Measurements from ENCODE around the gene SOWAHA.
"Not testable (repeated sequence)": the region's sequence is repeated elsewhere in the genome, so short reads cannot be mapped to it uniquely, and the experiment has no call there.

The SOWAHA gene

GRCh38 chr5:132806804-132807162 is 6.3 kb upstream of the SOWAHA start:
- not testable (repeated sequence) for H3K4me1 ChIP-seq (ENCODE audit: low read depth, poor library complexity, severe bottlenecking); H4K20me1 ChIP-seq (ENCODE audit: insufficient read depth); H3K36me3 ChIP-seq (ENCODE audit: insufficient read depth); H2AFZ ChIP-seq (ENCODE audit: low read depth); H3K4me2 ChIP-seq; H3K27me3 ChIP-seq (ENCODE audit: insufficient read depth, low read depth); H3K9ac ChIP-seq; H3K27ac ChIP-seq; H3K79me2 ChIP-seq (ENCODE audit: insufficient read depth, low read depth); H3K4me3 ChIP-seq (IDR thresholded peaks at IDR 0.05; ENCODE audit: insufficient read depth, low read depth, low read length)

GRCh38 chr5:132807163-132807838 is 5.8 kb upstream of the SOWAHA start:
- Histone ChIP-seq H3K4me2 (no peak overlapping the region), H3K27ac (no peak overlapping the region), H3K36me3 (ENCODE audit: insufficient read depth) (no peaks in the 10 kb centered on the region), H3K79me2 (ENCODE audit: insufficient read depth, low read depth) (no peaks in the 10 kb centered on the region), H3K9ac (no peak overlapping the region), H2AFZ (ENCODE audit: low read depth) (no peak overlapping the region; the same call in 1 of the 2 replicates), H3K27me3 (ENCODE audit: insufficient read depth, low read depth) (no peaks in the 10 kb centered on the region), H3K4me3 (IDR thresholded peaks at IDR 0.05; ENCODE audit: insufficient read depth, low read depth, low read length) (no peak overlapping the region), H3K4me1 (ENCODE audit: low read depth, poor library complexity, severe bottlenecking) (no peaks in the 10 kb centered on the region), H4K20me1 (ENCODE audit: insufficient read depth) (no peaks in the 10 kb centered on the region)
- TF ChIP-seq CTCF (conservative IDR thresholded peaks at IDR 0.05; ENCODE audit: low read depth, low read length): no peak

- Histone ChIP-seq H3K4me3 (IDR thresholded peaks at IDR 0.05; ENCODE audit: insufficient read depth, low read depth, low read length) (no peak overlapping the region), H3K79me2 (ENCODE audit: insufficient read depth, low read depth) (no peaks in the 10 kb centered on the region), H3K9ac (no peak overlapping the region), H4K20me1 (ENCODE audit: insufficient read depth) (no peaks in the 10 kb centered on the region), H3K4me1 (ENCODE audit: low read depth, poor library complexity, severe bottlenecking) (no peaks in the 10 kb centered on the region), H3K27me3 (ENCODE audit: insufficient read depth, low read depth) (peaks cover 3% of the 10 kb centered on the region; the same call in 1 of the 2 replicates), H2AFZ (ENCODE audit: low read depth) (no peak overlapping the region), H3K36me3 (ENCODE audit: insufficient read depth) (no peaks in the 10 kb centered on the region), H3K27ac (no peak overlapping the region), H3K4me2 (no peak overlapping the region)
- no peak for TF ChIP-seq CTCF (conservative IDR thresholded peaks at IDR 0.05; ENCODE audit: low read depth, low read length)
Observed at GRCh38 chr5:132808448-132808847, 4.7 kb upstream of the SOWAHA start.

GRCh38 chr5:132808866-132809265 is 4.2 kb upstream of the SOWAHA start:
- H4K20me1 ChIP-seq (ENCODE audit: insufficient read depth): no peaks in the 10 kb centered on the region
- H3K9ac ChIP-seq: no peak overlapping the region
- H3K27me3 ChIP-seq (ENCODE audit: insufficient read depth, low read depth): peaks cover 3% of the 10 kb centered on the region; the same call in 1 of the 2 replicates
- H3K4me1 ChIP-seq (ENCODE audit: low read depth, poor library complexity, severe bottlenecking): no peaks in the 10 kb centered on the region
- H3K4me2 ChIP-seq: no peak overlapping the region
- no peak overlapping the region for H3K4me3 ChIP-seq (IDR thresholded peaks at IDR 0.05; ENCODE audit: insufficient read depth, low read depth, low read length)
- H3K27ac ChIP-seq: no peak overlapping the region
- no peaks in the 10 kb centered on the region for H3K36me3 ChIP-seq (ENCODE audit: insufficient read depth)
- H3K79me2 ChIP-seq (ENCODE audit: insufficient read depth, low read depth): no peaks in the 10 kb centered on the region
- TF ChIP-seq CTCF (conservative IDR thresholded peaks at IDR 0.05; ENCODE audit: low read depth, low read length): no peak
- no peak overlapping the region for H2AFZ ChIP-seq (ENCODE audit: low read depth)

GRCh38 chr5:132810605-132811004 is 2.5 kb upstream of the SOWAHA start:
- no peak for TF ChIP-seq CTCF (conservative IDR thresholded peaks at IDR 0.05; ENCODE audit: low read depth, low read length)
- peaks cover 3% of the 10 kb centered on the region; the same call in 1 of the 2 replicates for H3K27me3 ChIP-seq (ENCODE audit: insufficient read depth, low read depth)

More at GRCh38 chr5:132810605-132811004, 2.5 kb upstream of the SOWAHA start:
- Histone ChIP-seq H3K27ac (no peak overlapping the region), H3K79me2 (ENCODE audit: insufficient read depth, low read depth) (no peaks in the 10 kb centered on the region), H3K4me2 (no peak overlapping the region), H4K20me1 (ENCODE audit: insufficient read depth) (no peaks in the 10 kb centered on the region), H3K4me1 (ENCODE audit: low read depth, poor library complexity, severe bottlenecking) (peaks cover 4% of the 10 kb centered on the region), H3K9ac (no peak overlapping the region), H3K4me3 (IDR thresholded peaks at IDR 0.05; ENCODE audit: insufficient read depth, low read depth, low read length) (no peak overlapping the region), H2AFZ (ENCODE audit: low read depth) (no peak overlapping the region), H3K36me3 (ENCODE audit: insufficient read depth) (no peaks in the 10 kb centered on the region)

Data from KMS-11 (cell line).